OCI-LY3 (cell line): Measurements from ENCODE around the gene CLDN4.

Experiments
- EZH2phosphoT487 ChIP-seq: fragments of 200-600 bp; shearing (Covaris generic); IDR thresholded peaks from 2 replicates; pipeline ENCODE4 v1.6.1; 2018; ENCODE audit warnings: antibody characterized with exemption, mixed run types, low read depth
- TF ChIP-seq, protein P1 (sequence below): fragments of 200-600, 300-600 bp; sonication (generic); IDR thresholded peaks from 2 replicates; pipeline ENCODE4 v1.5.1; 2014; ENCODE audit warnings: antibody characterized with exemption, low read length, low read depth

DNA sequence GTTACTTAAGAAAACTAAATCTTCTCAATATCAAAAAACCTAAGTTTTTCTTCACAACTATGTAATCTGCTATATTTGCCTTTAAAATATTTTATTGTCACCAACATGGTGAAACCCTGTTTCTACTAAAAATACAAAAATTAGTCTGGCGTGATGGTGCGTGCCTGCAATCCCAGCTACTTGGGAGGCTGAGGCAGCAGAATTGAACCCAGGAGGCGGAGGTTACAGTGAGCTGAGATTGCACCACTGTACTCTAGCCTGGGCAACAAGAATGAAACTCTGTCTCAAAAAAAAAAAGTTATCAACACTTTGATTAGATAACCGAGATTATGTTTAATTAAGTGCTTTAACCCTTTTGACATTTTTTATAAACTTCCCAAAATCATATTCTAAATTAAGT is 28.3 kb upstream of the CLDN4 start:
- TF ChIP-seq, protein P1, sequence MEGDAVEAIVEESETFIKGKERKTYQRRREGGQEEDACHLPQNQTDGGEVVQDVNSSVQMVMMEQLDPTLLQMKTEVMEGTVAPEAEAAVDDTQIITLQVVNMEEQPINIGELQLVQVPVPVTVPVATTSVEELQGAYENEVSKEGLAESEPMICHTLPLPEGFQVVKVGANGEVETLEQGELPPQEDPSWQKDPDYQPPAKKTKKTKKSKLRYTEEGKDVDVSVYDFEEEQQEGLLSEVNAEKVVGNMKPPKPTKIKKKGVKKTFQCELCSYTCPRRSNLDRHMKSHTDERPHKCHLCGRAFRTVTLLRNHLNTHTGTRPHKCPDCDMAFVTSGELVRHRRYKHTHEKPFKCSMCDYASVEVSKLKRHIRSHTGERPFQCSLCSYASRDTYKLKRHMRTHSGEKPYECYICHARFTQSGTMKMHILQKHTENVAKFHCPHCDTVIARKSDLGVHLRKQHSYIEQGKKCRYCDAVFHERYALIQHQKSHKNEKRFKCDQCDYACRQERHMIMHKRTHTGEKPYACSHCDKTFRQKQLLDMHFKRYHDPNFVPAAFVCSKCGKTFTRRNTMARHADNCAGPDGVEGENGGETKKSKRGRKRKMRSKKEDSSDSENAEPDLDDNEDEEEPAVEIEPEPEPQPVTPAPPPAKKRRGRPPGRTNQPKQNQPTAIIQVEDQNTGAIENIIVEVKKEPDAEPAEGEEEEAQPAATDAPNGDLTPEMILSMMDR, result no peak
- TF ChIP-seq EZH2phosphoT487, result no peak
